ENCODE measurements around the gene ANKMY1.

GRCh38 chr2:240478346-240479110, 79.3 kb downstream of the ANKMY1 start:
- TF ChIP-seq CTCF (IDR thresholded peaks at IDR 0.05; ENCODE audit: poor library complexity): no peak
- no peak for TF ChIP-seq EZH2 (IDR thresholded peaks at IDR 0.05; ENCODE audit: borderline replicate concordance)

All from hepatocyte (in vitro differentiated cells).